GM12801 (cell line): ENCODE measurements around the gene KHDRBS2.

Source experiments
- TF ChIP-seq, protein P1 (sequence below): IDR thresholded peaks from one replicate; pipeline ENCODE4 v1.5.1; 2011; ENCODE audit warnings: control low read depth; ENCODE audit not compliant: insufficient read length; ENCODE audit errors: extremely low read depth

The KHDRBS2 gene

DNA sequence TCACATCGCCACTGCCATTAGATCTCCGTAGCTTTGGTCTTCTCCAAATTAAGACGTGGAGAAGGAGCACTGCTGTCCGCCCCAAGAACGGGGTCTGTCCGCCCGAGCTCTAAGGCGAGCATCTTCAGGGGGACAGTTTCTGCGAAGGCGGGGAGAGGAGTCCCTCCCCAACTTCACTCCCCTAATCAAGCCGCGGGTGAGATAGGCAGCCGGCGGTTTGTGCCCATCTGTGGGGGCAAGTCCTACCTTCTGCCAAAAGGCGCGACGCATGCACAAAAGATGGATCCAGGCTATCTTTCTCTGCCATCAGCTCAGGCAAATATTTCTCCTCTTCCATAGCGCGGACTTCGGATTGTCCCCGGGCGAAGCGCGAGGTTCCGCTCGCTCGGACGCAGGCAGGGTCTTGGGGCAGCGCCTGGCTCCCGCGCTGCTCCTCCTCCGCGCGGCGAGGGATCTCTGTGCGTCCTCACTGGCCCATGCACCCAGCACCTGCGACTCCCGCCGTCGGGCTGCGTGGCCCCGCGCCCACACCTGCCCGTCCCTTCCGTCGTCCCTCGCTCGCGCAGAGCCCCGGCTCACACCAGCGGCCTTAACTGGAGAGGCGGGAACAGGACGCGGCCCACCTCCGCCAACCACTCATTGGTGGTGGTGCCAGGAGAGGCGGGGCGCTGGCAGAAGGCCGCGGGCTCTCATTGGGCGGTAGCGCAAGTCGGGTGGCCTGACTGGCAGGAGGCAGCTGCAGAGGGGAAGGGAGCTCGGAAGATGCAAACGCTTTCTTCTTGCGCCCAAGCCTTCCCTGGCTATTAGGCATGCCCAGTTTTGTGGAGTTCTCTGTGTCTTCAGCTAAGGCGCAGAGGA is at the start of gene KHDRBS2:
TSS of gene KHDRBS2 (minus strand) at position 614 of the 858 bp plus-strand sequence.
- TF ChIP-seq, protein P1, sequence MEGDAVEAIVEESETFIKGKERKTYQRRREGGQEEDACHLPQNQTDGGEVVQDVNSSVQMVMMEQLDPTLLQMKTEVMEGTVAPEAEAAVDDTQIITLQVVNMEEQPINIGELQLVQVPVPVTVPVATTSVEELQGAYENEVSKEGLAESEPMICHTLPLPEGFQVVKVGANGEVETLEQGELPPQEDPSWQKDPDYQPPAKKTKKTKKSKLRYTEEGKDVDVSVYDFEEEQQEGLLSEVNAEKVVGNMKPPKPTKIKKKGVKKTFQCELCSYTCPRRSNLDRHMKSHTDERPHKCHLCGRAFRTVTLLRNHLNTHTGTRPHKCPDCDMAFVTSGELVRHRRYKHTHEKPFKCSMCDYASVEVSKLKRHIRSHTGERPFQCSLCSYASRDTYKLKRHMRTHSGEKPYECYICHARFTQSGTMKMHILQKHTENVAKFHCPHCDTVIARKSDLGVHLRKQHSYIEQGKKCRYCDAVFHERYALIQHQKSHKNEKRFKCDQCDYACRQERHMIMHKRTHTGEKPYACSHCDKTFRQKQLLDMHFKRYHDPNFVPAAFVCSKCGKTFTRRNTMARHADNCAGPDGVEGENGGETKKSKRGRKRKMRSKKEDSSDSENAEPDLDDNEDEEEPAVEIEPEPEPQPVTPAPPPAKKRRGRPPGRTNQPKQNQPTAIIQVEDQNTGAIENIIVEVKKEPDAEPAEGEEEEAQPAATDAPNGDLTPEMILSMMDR = no peak

DNA sequence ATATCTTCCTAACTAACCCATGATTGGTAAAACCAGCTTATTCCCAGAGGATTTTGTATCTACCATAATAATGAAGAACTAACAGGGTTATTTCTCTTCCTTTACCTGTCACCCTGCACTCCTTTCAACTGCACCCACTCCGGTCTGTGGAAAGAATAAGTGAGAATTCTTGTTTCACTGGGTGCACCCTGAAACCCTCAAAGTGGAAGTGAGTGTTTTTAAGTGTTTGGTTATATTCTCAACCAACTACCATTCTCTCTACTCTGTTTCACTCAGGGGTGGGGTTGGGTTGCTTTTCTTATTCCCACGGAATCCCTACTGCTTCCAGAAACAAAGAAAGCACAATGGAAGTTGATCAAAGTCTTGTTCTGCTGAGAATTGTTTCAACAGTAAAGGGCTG is 42.6 kb upstream of the KHDRBS2 start:
- TF ChIP-seq, protein P1 = no peak

DNA sequence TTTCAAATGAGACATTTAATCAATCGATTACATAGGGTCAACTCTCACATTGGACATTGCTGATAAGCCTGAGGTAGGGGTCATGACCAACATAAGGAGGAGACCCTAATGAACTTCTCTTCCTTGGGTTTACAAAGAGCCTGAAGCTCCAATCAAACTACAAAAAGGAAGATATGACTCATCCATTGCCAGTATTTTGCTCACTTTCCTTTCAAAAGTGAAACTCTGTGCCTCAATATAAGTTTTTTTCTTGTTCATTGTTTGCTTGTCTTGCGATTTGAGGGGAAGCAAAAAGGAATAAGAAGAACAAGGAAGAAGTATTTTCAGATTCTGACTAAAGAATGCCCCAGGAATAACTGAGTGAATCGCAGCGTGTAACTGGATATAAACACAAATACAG is 38.8 kb upstream of the KHDRBS2 start:
- TF ChIP-seq, protein P1 = no peak

DNA sequence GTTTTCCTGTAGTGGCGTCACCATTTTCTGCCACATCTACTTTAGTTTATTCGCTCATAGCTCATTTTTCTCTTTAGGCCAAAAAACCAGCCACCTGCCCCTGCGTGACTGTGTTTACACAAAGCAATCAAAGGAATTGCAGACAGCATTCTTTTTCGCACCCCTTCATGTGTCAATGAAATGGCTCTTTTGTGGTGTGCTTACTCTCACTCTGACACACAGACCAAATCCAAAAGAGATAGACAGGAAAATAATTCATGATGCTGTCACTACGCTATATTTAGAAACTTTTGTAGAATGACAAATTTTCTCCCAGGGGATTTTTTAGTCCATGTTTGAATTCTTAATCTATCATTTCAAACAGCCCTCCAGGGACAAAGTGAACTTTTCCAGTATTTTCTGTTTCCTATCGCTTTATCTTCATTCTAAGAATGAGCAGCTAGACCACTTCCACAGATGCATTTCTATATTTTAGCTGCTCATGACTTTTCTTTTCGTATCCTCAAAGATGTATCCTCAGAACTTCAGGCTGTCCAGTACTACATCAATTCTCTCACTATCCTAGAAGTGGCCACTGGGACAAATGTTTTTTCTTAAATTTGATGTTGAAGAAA is 37.9 kb upstream of the KHDRBS2 start:
- TF ChIP-seq, protein P1 = no peak

DNA sequence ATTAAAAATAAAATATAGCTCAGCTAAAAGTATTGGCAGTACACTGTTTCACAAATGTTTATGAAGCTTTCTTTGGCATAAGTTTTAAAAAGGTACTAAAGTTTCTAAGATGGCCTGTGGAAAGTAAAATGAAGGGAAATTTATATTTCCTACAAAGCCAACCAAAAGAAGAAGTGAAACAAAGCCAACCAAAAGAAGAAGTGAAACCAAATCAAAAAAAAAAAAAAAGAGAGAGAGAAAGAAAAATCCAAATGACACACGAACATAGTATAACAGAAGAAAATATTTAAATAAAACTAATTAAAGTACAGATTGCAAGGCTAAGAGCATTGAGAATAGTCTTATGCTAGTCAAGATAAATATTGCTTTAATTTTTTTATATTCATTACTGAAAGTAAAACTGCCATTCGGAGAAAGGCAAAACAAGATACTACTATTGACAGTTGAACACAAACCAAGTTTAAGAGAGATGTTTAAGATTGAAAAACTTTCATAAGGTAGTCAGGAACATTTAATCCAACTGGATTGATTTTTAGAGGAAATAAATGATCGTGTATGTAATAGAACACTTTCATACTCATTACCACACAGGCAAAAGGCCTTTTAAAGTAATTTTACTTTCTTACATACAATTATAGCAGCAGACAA is 12.8 kb upstream of the KHDRBS2 start:
- TF ChIP-seq, protein P1 = no peak

DNA sequence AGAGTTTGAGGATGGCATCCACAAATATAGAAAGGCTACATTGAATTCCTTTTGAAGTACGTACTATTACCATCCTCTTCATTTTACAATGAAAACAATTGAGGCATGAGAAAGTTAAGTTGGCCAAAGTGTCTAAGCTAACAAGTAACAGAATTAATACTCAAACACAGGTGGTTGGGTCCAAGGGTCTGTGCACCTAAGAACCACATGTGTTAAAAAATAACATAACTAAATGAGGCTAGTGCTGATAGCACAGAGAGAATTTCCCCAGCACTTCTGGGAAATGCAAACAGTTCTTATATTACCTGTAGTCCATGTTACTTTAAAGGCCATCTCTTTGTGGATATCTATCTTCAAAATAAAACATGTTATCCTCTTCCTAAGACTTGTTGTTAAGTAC is 10.5 kb upstream of the KHDRBS2 start:
- TF ChIP-seq, protein P1 = no peak

DNA sequence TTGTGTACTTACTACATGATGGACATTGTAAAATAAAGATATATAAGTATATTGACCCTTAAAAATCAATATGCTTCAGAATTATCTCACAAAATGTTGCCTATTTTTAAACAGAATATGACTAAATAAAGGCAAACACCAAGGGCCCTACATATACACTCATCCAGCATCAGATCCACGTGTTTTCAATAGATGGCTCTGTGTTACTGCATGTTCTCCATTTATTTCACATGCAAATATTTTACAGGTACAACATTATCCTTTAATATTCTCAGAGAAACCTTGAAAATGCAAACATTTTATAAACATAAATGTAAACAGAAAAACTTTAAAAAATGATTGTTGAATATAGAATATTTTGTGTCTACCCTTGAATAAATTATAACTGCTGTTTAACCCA is 2.9 kb upstream of the KHDRBS2 start:
- TF ChIP-seq, protein P1 = no peak
